SIG-M5 (cell line): Measurements from ENCODE around the gene KCNE1.
"Not testable (repeated sequence)": the region's sequence is repeated elsewhere in the genome, so short reads cannot be mapped to it uniquely, and the experiment has no call there.

Experiments used
- DNase-seq: peaks from one replicate; lab custom pipeline; 2025; lab: John Stamatoyannopoulos, UW

The KCNE1 gene

DNA sequence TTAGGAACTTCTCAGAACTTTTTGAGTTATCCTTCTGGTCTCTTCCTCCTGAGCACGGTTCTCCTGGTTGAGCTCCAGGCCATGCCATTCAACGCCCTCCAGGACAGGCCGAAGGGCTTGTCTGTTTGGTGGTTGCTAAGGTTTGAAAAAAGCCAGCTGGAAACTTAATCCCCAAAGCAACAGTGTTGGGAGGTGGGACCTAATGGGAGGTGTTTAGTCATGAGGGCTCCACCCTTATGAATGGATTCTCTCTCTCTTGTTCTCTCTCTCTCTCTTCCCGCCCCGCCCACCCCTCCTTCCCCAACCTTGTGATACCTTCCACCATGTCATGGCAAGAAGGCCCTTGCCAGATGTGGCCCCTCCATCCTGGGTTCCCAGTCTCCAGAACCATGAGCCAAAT lies 829 bp downstream of the KCNE1 start:
- DNase-seq, result no peak

DNA sequence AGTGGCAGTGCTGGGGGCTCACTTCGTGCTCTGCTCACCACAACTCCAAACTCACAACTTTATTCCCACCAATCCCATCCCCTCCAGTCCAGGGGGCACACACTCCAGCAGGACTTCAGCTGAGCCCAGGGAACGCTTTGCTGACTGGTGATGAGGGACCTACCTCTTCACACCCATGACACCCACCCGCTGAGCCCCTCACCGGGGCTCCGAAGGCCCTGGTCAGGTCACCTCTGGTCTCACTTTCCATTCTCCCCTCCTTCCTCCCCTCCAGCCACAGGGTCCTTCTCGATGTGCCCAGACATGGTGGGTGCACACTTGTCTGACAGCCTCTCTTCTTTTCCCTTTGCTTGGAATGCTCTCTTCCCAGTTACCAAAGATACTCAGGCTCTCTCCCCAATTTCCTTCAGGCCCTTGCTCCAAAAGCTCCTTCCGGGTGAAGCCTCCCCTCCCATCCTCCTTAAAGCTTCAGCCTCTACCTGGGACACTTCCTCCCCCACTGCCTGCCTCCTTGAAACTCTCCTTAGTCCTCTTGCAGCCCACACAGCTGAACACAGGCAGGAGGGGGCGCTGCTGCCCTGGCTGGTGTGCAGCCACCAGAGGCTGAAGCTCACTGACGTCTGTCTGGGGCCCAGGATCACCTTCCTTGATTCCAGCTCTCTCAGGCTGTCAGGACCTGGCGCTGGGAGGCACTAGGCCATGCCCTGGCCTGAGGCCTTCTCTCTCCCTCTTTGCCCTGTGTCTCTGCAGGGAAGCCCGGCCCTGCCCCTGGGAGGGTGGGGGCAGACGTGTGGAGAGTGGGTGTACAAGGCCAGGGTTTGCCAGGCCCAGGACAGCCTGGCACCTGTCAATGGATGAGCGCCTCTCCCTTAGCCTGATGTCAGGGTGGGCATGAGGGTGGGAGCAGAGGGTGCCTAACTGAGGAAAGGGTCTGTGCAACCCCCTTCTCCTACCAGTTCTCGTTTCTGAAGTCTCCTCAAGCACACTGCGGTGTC lies 1.6 kb downstream of the KCNE1 start:
- no peak for DNase-seq

DNA sequence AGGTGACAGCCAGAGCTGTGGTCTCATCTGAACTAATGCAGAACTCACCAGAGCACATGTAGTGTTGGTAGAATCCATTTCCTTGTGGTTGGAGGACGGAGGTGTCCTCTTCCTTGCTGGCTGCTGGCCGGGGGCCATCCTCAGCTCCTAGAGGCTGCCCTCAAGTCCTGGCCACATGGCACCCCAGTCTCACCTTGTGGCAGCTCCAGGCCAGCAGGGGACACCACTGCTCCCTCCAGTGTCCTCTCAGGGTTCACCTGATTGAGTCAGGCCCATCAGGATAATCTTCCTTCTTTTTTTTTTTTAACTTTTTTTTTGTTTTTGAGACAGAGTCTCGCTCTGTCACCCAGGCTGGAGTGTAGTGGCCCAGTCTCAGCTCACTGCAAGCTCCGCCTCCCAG lies 2.9 kb downstream of the KCNE1 start:
- no peak for DNase-seq

DNA sequence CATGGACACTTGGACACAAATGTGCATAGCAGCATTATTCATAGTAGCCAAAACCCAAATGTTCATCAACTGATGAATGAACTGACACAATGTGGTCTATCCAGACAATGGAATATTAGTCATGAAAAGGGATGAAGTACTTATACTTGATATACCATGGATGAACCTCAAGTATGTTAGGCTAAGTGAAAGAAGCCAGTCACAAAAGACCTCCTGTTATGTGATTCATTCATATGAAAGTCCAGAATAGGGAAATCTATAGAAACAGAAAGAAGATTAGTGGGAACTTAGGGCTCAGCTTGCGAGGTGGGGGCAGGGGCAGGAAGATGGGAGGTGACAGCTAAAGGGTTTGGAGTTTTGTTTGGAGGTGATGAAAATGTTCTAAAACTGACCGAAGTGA lies 7.4 kb downstream of the KCNE1 start:
- DNase-seq, result no peak

DNA sequence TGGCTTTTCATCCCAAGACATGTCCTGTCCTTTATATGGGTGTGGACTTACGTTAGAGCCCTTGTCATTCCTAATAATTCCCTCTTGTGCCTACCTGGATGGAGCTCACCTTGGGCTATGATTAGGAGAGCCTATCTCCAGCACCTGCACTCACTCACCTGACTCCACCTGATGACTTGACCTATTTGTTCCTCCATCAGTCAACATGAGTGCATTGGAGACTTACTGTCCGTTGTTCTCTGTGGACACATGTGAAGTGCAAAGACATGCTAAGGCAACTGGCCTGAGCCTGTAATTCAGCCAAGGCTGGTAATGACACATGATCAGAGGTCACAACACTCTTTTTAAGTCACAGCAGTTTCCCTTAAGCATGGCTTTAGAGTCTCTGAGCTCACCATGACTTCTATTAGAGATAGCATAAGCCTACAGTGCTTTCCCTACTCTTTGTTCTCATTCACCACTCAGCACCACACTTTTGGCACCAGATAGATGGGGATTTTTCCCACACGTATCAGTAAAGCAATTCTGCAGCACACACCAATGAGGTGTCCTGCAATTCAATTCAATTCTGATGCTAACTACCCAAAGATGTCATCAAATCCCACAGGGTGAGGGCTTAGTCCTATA lies 9.4 kb downstream of the KCNE1 start:
- no peak for DNase-seq

DNA sequence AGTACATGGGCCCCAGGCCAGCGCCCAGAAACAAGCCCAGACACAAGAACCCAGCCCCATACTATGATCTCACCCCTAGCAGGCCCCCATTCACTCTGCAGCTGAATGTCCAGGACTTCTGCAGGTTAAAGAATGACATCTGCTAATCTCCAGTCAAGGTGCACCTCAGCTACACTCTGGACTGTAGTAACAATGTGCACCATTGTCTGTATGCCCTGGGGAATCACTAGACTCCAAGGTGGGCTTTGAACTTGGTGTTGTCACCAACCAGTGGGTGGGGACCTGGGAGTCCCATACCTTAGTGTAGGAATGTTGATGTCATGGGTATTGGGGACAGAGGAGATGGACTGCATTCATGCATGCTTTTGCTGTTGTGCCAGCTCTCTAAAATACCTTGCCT lies 10.3 kb downstream of the KCNE1 start:
- DNase-seq, result no peak

DNA sequence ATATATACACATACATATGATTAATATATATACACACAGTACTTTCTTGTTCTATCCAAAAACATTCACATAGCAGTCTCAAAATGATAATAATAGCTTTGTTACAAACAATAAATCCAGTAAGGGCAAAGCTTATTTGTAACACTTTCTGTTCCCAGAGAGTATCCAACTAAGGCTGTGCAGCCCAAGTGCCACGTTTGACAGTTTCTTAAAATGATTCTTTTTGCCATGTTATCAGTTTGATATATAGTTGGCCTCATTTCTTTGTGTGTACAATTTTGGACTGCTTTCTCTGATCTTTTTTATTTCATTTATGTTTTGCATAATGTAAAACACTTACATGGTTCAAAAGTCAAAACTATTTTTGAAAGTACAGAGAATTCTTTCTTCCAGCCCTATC lies 11.8 kb downstream of the KCNE1 start:
- no peak for DNase-seq

DNA sequence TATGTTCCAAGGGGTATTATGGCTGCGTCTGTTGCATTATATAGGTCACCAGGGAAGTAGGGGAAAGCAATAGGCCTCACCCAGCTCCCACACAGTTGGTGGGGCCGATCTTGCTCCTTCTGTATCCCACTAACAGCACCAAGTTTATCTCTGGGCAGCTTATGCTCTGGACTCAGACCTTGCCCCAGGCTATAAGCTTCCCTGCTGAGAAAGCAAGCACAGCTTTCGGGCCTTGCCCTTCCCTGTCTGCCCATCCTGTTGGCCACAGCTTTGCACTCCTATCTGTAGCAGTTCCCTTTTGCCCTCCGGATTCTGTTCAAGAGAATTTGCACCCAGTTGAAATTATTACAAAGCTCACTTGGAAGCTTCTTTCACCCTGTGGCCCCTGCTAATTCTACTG lies 12.9 kb downstream of the KCNE1 start:
- no peak for DNase-seq

DNA sequence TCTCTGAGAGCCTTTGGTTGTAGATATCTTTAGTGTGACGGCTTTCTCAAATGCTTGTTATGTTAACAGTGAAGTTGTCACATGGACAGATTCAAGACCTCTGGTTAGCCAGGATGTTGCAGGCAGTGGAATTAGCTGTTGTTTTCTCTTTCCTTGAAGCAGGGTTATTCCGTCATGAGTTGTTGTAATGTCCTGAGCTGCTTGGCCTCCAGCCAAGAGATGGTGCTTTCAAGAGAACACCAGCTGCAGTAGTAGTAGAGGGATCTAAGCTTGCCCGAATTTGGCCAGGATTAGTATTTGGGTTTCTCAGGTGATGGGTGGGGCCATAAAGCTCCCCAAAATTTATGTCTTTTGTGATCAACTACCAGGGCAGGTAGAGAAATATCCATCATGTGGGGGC lies 13.4 kb downstream of the KCNE1 start:
- DNase-seq, result no peak

DNA sequence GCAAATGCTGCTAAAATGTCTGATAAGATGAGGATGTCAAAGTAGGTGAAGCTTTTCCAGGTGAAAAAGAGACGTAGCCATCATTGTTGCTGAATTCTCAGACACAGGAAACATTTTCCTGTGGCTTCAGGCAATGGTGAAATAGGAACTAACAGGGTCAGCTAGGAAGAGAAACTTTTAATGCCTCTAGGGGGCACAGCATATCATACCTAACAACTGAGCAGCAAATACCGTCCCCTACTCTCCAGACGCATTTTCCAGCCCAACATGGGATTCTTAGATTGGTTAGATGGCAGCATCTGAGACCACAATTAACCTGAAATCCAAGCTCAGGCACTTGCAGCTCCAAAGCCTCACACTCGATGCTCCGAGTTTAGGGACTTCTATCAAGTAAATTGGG lies 28.2 kb downstream of the KCNE1 start:
- not testable (repeated sequence) for DNase-seq

DNA sequence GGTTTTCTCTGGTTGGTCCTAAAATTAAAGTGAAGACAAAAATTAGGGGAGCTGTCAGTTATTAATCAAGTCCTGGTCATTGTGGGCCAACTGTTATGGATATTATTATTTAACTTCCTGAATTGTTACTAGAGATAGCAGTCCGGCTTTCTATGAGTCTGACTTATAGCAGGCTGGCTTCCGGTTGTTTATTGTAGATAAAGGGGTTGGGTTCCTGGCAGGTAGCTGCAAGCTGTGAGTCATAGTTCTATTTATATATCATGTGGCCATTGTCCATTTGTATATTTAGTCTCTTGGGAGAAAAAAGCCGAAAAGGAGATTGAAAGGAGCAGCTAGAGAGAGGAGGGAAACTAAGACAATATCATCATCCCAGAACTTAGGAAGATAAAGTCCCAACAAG lies 28.6 kb downstream of the KCNE1 start:
- DNase-seq, result not testable (repeated sequence)

DNA sequence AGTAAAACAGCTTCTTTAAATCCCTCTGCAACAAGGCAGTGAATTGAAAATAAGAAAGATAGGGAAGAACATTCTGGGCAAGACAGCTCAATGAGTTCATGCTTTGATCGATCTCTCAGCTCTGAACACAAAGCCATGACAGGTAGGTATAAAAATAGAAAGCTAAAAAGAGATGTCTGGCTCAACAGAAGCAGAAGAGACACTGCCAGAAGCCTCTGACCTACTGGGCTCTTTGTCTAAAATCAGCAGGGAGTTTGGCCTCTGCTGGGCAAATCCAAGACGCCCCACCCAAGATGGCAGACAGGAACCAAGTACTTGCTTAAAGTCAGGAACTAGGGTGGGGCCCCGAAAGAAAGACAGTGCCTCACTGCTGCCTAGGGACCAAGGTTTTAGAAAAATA lies 44.7 kb downstream of the KCNE1 start:
- not testable (repeated sequence) for DNase-seq

DNA sequence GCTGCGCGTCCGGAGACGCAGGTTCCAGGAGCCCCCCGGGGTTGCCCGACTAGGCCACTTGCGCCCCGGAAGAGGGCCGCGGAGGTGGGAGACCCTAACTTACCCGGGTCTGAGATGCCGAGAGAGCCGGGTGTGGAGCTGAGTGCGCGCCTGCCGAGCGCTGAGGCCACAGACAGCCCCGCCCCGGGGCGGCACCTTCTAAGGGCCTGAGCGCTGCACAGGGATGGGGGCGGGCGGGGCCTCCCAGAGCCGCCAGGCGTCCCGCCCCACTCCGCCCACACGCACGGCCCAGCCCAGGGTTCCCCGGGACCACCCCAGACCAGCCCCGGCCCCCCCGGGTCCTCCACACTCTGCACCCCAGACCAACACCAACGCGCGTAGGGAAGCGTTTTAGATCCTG lies 52.6 kb downstream of the KCNE1 start:
- not testable (repeated sequence) for DNase-seq

DNA sequence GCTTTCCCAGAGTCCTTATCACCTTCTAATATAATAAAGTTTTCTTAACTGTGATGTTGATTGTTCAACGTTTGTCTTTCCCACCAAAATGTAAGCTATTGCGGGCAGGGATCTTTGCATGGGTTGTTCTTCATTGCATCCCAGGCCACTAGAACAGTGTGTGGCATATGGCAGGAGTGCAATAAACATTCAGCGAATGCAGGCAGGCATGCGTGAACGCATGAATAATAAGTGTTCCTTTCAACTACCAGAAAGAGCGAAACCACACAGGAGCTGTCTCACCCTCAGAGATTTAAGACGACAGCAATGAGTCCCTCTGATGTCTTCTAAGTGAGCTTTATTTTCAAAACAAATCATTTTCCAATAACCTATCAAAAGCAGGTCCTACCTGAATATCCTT lies 53.7 kb downstream of the KCNE1 start:
- not testable (repeated sequence) for DNase-seq

DNA sequence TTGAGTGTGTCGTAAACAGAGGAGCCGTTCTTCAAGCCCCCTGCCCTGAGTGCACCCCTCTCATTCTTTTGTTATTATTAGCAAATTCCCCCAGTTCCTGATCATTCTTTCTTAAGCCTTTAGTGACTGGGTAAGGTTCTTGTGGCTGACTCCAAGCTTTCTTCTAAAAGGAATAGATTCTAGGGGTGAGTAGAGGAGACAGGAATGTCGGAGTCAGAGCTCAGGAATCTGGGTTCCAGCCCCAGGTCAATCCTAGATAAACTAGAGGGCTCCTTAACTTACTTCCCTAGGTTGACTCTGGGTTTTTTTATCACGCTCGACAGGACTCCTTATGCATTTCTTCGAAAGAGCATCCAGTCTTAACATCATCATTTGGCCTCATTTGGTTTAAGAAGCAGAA lies 55.8 kb downstream of the KCNE1 start:
- DNase-seq, result not testable (repeated sequence)

DNA sequence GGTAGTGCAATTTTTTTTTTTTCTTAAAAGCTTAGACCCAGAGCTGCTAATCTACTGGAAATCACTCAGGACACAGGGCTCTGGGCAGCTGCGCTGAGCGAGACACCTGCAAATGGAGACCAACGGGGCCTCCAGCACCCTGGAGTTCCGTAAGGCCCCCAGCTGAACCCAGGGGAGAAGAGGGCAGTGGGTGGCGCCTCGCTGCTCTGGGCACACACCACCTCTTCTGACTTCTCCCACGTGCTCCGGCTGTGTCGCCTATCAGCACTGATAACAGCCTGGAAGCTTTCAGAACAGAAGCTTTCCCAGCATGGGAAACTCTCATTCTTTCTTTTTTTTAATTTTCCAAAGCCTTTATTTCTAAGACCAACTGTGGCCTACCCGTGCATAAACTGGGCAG lies 56.4 kb downstream of the KCNE1 start:
- DNase-seq, result not testable (repeated sequence)

DNA sequence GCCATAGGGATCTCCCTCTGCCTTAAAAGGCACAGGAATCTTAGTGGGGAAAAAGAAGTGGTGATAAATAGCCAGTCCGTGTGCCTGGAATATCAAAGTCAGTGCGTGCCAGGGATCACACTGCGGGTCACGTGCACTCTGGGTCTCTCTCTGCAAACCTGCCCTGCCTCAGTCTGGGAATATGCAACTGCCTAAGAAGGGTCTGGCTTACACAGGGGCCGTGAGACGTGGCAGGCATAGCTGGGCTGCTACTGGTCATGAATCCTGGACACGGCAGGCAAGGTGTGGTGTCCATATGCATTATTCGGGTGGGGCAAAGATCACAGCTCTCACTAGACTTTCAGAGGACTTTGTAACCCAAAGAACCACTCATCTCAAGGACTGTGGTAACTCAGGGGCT lies 65.0 kb downstream of the KCNE1 start:
- DNase-seq, result not testable (repeated sequence)

DNA sequence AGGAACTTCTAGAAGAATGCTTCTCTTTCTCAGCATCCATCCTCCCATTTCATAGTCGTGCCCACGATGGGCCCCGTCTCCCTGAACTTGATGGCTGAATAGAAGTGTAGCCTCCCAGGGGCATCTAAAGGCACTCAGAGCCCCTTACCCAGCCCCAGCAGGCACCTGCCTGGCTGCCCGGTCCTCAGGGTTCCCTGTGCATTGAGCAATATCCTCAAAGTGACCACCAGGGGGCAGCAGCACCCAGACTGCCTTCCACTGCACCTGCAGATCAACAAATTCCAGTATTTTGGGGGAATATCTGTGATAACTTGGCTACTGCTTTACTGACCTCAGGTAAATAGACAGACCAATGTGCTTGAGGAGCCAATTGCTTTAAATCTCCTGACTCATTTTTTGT lies 68.5 kb downstream of the KCNE1 start:
- DNase-seq, result not testable (repeated sequence)

DNA sequence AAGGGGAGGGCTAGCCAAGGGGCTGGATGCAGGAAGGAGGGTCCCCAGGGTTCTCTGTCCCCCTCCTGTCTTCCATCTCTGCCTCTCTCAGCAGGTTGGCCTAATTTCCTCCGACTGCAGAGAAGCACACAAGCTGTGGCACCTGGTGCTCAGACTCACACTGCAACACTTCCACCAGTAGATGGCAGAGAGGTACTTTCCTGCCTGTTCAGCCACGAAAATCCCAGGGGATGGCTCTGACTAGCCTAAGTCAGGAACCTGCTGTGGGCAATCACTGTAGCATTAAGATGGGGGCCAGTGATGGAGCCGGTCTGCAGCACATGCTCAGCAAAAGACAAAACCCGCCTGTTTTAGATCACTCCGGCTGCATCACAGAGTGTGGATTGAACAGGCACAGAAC lies 82.3 kb downstream of the KCNE1 start:
- DNase-seq, result not testable (repeated sequence)

DNA sequence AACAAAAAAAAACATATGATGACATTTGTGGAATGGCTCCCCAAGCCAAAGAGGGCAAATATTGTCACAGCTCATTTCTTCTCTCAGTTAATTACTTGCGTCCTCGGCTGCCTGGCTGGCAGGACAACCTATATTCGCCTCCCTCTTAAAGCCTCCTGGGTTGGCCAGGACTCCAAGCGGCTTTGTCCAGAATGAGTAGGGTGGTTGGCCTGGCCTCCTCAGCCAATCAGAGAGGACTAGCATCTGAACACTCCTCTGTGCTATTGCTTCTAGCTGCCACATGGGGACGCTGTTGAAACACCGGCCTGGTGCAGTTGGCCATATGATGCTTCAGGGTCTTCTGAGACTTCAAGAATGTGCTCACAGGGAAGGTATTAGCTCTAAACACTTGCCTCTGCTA lies 83.6 kb downstream of the KCNE1 start:
- DNase-seq, result not testable (repeated sequence)

DNA sequence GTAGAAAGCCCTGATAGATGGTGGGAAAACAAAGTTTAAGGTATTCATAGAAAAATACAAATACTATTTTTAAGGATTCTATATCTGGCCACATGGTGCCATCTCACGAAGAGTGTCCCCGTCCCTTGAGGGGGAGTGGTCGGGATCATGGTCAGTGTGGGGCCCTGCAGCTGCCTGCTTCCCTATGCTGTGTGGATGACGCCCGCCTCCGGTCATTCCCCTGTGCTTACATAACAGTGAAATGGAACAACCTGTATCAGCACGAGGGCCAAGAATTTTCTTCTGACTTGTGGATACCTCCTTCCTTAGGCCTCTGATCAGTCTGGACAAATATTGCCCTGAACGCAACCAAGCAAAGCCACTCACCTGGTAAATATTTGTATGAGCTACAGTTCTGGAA lies 84.7 kb downstream of the KCNE1 start:
- DNase-seq, result not testable (repeated sequence)

DNA sequence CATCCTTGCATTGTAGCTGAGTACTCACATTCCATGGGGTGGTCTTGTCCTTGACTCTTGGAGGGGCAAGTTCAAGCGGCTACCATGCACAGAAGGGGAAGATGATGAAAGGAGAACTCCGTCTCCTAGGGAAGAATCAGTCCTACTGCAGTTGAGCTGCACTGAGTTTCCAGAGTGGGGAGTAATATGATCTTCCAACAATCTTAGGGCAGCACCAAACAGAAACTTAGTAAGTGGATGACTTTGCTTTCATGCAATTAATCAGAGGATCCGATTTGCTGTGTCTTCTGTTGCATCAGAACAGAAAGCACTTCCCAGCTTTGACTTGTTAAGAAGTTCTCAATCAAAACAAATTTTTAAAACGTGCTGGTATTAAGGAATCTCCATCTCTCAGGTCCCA lies 88.2 kb downstream of the KCNE1 start, which contains the start of gene SMIM34:
Gene SMIM34, minus strand, starts transcription at position 147 of the 400 bp plus-strand sequence. Its CDS starts 112 bp downstream, at position 35.
- not testable (repeated sequence) for DNase-seq

DNA sequence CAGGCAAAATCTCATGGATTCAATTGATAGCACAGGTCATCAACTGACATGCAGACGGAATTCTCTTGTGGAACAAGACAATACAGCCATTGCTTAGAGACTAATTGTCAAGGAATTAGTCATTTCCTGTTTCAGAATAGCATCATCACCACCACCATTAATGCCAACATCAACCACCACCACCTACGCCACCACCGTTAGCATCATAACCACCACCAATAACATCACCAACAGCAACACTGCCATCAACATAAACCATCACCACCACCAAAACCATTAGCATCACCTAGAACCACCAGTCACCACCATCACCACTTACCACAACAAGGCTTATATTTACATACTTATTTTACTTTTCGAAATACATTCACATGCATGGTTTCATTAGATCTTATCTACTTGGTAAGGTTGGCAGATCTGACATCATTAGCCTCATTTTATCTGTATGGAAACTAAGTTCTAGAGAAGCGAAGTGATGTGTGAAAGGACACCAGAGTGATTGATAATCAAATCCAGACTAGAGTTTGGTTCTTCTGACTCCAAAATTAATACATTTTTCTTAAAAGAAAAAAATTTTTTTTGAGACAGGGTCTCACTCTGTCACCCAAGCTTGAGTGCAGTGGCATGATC lies 94.4 kb downstream of the KCNE1 start:
- not testable (repeated sequence) for DNase-seq
